ENCODE measurements around the gene LACC1. TPM values are rescaled to one million over a fixed set of nuclear protein-coding genes. Genes with fewer than 3 reads are reported as not detected.

The LACC1 gene
- total and polyA plus RNA-seq, 2 donors from 2014 or later = 3.1 to 12.2 TPM

GRCh38 chr13:43877766-43878165 lies 1.9 kb upstream of the LACC1 start:
- intact Hi-C loops (cut with DNase I) = loop anchor here (10.0 kb wide), 1 partner anchor 793 kb away; no protein-coding TSS in a partner anchor

DNA sequence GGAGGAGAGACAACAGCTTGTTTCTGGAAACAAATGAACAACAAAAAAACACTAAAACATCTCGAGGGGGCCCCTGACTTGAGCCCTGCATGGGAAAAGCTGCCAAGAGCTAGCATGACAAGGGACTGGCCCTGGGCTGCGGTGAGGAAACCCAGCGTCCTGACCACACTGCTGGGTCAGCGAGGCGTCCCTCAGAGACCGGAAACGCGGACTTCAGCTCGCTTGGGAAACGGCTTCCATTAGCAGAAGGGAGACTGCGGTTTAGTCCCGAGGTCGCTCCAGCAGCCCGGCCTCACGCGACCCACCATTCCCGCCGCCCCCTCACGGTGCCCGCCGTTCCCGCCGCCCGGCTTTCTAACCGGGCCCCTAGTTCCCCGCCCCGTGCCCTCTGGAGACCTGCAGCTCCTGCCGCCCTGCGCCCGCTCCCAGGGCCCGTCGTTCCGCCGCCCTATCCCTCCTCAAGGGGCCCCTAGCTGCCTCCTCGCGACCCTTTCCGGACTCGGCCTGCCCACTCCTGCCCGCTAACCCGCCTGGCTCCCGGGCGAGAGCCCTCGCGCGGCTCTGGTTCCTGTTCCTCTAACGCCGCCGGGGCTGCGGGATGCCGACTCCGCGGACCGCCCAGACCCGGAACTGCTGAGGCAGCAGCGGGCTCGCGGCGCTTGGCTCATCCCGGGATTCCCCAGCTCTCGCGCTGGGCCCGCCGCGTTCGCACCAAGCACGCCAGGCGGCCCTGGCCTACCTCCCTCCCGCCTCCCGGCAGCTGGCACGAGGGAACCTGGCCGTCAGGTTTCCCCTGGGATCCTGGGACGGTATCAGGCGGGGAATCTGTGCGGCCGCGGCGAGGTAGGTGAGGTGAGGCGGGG lies 581 bp upstream of the LACC1 start, which contains the start of gene CCDC122:
Gene CCDC122, minus strand, starts transcription at position 849 of the 863 bp plus-strand sequence. CDS start 10,364 bp downstream, outside the sequence.
- FAIRE-seq (no peak), DNase-seq (peak; percentile 82 to 95 (median 88))

More at GRCh38 chr13:43877766-43878165, 1.9 kb upstream of the LACC1 start:
- no peaks in the 10 kb centered on the region for H3K27me3 ChIP-seq (ENCODE audit: control insufficient read depth, insufficient read depth, low read length)
- no peak overlapping the region for H3K4me3 ChIP-seq (ENCODE audit: low read length in 3 of 3)
- no peak for FAIRE-seq
- no peak overlapping the region for H3K27ac ChIP-seq (ENCODE audit: low read depth in 2 of 2, low read length in 2 of 2)
- DNase-seq = no peak
- no peaks in the 10 kb centered on the region for H3K36me3 ChIP-seq (ENCODE audit: control insufficient read depth in 2 of 3, insufficient read depth in 3 of 3, low read length in 3 of 3)
- no peaks in the 10 kb centered on the region for H3K9me3 ChIP-seq (ENCODE audit: control insufficient read depth in 2 of 3, insufficient read depth in 1 of 3, low read length in 3 of 3)
- TF ChIP-seq CTCF (IDR thresholded peaks at IDR 0.05; ENCODE audit: borderline replicate concordance, extremely low read depth, insufficient read depth) = no peak
- no peak overlapping the region for H3K9ac ChIP-seq (ENCODE audit: low read length in 3 of 3)
- peaks cover 0 to 7% (median 5%) of the 10 kb centered on the region in 3 donors for H3K4me1 ChIP-seq (ENCODE audit: control insufficient read depth in 2 of 3, insufficient read depth in 2 of 3, low read depth in 1 of 3, low read length in 3 of 3)

DNA sequence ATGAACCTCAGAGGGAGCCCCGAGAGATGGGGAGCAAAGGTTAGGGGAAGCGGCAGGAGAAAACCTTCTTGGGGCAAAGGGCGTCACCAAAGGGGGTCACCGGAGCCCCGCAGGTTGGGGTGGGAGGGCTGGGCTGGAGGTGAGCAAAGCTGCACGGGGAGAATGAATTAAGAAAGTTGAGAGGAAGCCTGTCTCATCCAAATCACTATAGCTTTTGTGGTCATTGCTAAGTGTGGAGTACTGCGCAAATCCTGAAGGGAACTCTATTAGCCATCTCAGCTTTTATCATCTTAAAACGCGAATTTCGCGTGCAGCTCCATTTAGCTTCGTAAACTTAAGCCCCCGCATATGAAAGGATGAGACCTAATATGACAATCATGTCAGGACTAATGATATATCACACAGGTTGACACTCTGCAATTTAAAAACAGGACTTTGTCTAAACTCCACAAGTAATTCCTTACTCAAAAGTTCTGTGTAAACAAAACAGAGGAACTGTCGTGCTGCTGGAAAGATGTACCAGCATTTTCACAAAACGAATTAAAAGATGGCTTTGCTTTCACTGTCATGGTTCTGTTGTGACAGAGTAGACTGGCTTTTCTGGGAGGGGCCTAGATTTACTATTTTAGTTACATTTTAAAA lies 631 bp downstream of the LACC1 start:
- H3K9ac ChIP-seq (ENCODE audit: low read length in 3 of 3) = peak overlapping the region in 2 of 3 donors; percentile 48 to 81
- intact Hi-C loops (cut with DNase I) = no loop called here

More for the DNA sequence above, 581 bp upstream of the LACC1 start, which contains the start of gene CCDC122:
- peak within 1 kb of the TSS; percentile 95 to 97 for H3K27ac ChIP-seq (ENCODE audit: low read depth in 2 of 2, low read length in 2 of 2)
- H3K4me3 ChIP-seq (ENCODE audit: low read length in 3 of 3) = peak within 1 kb of the TSS; percentile 53 to 85 (median 57)
- peaks cover 0 to 7% (median 5%) of the 10 kb centered on the region in 3 donors for H3K4me1 ChIP-seq (ENCODE audit: control insufficient read depth in 2 of 3, insufficient read depth in 2 of 3, low read depth in 1 of 3, low read length in 3 of 3)
- TF ChIP-seq CTCF (IDR thresholded peaks at IDR 0.05; ENCODE audit: borderline replicate concordance, extremely low read depth, insufficient read depth) = no peak
- no peaks in the 10 kb centered on the region for H3K9me3 ChIP-seq (ENCODE audit: control insufficient read depth in 2 of 3, insufficient read depth in 1 of 3, low read length in 3 of 3)
- peak within 1 kb of the TSS; percentile 48 to 81 (median 50) for H3K9ac ChIP-seq (ENCODE audit: low read length in 3 of 3)
- no peaks in the 10 kb centered on the region for H3K36me3 ChIP-seq (ENCODE audit: control insufficient read depth in 2 of 3, insufficient read depth in 3 of 3, low read length in 3 of 3)
- no peaks in the 10 kb centered on the region for H3K27me3 ChIP-seq (ENCODE audit: control insufficient read depth, insufficient read depth, low read length)
- intact Hi-C loops (cut with DNase I) = loop anchor here (10.0 kb wide), 1 partner anchor 794 kb away; no protein-coding TSS in a partner anchor

More for the DNA sequence above, 631 bp downstream of the LACC1 start:
- Histone ChIP-seq H3K4me3 (ENCODE audit: low read length in 3 of 3) (peak overlapping the region; percentile 53 to 85 (median 57)), H3K27me3 (ENCODE audit: control insufficient read depth, insufficient read depth, low read length) (no peaks in the 10 kb centered on the region), H3K9me3 (ENCODE audit: control insufficient read depth in 2 of 3, insufficient read depth in 1 of 3, low read length in 3 of 3) (no peaks in the 10 kb centered on the region), H3K36me3 (ENCODE audit: control insufficient read depth in 2 of 3, insufficient read depth in 3 of 3, low read length in 3 of 3) (no peaks in the 10 kb centered on the region), H3K27ac (ENCODE audit: low read depth in 2 of 2, low read length in 2 of 2) (peak overlapping the region; percentile 28 to 95), H3K4me1 (ENCODE audit: control insufficient read depth in 2 of 3, insufficient read depth in 2 of 3, low read depth in 1 of 3, low read length in 3 of 3) (peaks cover 0 to 7% (median 5%) of the 10 kb centered on the region in 3 donors)
- no peak for FAIRE-seq
- peak in 2 of 5 donors; percentile 13 to 23 for DNase-seq
- no peak for TF ChIP-seq CTCF (IDR thresholded peaks at IDR 0.05; ENCODE audit: borderline replicate concordance, extremely low read depth, insufficient read depth)
